Panc1 (cell line): Measurements from ENCODE around the gene MAP3K2.

Experiments
- CTCF ChIP-seq: fragments of 450-650 bp; IDR thresholded peaks from 2 replicates; pipeline ENCODE4 v1.5.1; 2017; ENCODE audit warnings: mild to moderate bottlenecking
- POLR2AphosphoS5 ChIP-seq: IDR thresholded peaks from 2 replicates; pipeline ENCODE4 v1.6.1; 2012; ENCODE audit warnings: mild to moderate bottlenecking, low read depth, low read length, moderate library complexity

- no peak for TF ChIP-seq CTCF
- TF ChIP-seq POLR2AphosphoS5: no peak
Observed at GRCh38 chr2:127277028-127277427, 110.7 kb downstream of the MAP3K2 start.
